Measurements from ENCODE around the gene RGL3. TPM values are rescaled to one million over a fixed set of nuclear protein-coding genes. Genes with fewer than 3 reads are reported as not detected.

Gene RGL3
- total and polyA plus RNA-seq, 10 of the 15 experiments (the other 5 are each of a cell fraction or from before 2014, with no cell fraction given) = not detected

- in situ Hi-C loops (cut with MboI) (no loop called here), intact Hi-C loops (cut with micrococcal nuclease; ENCODE audit: unreplicated experiment) (no loop called here)
- Histone ChIP-seq H3K79me2 (ENCODE audit: control insufficient read depth, insufficient read depth, low read length) (no peaks in the 10 kb centered on the region), H3K36me3 (ENCODE audit: control insufficient read depth in 2 of 2, insufficient read depth in 2 of 2, low read length in 1 of 2) (peaks cover 0 to 14% of the 10 kb centered on the region in 2 experiments; a peak in 2 of 4 replicates), H4K20me1 (ENCODE audit: control insufficient read depth, insufficient read depth) (no peaks in the 10 kb centered on the region), H3K27me3 (replicated peaks in 1 of 2; ENCODE audit: control insufficient read depth in 2 of 2, insufficient read depth in 2 of 2, low read length in 1 of 2) (no peaks in the 10 kb centered on the region), H3K4me2 (ENCODE audit: control insufficient read depth, insufficient read depth) (no peak overlapping the region), H3K4me3 (no peak overlapping the region), H2AFZ (ENCODE audit: control insufficient read depth, low read depth, low read length) (no peak overlapping the region), H3K9me3 (replicated peaks; ENCODE audit: control insufficient read depth, insufficient read depth, low read length) (no peaks in the 10 kb centered on the region), H3K4me1 (ENCODE audit: control insufficient read depth, insufficient read depth, low read length) (0 out of 2 replicates have a peak, but pooled peaks cover 4% of the 10 kb centered on the region), H3K9ac (ENCODE audit: control insufficient read depth, insufficient read depth, low read length) (no peak overlapping the region), H3K27ac (ENCODE audit: control insufficient read depth, insufficient read depth) (no peak overlapping the region)
- BruUV-seq (replicated peaks) = no TSS peak
- no peak for DNase-seq (ENCODE audit: low read depth, low spot score)
- ChIA-PET POLR2A (interaction anchor here (0.6 to 1.7 kb wide), 6 partner anchors 11 to 512 kb away, joined by 3 to 9 read pairs (median 4); no protein-coding TSS in a partner anchor), SMC1A (ENCODE audit: uncharacterized antibody, unreplicated experiment) (interaction anchor here (0.8 to 1.6 kb wide), 5 partner anchors 29 to 157 kb away, joined by 3 to 7 read pairs (median 7); partner anchors contain the start of gene SWSAP1), RAD21 (ENCODE audit: unreplicated experiment) (interaction anchor here (0.6 to 2.3 kb wide), 10 partner anchors 16 to 129 kb away, joined by 3 to 19 read pairs (median 3); partner anchors contain the start of genes EPOR and PRKCSH), CTCF (interaction anchor here (0.6 to 1.8 kb wide), 9 partner anchors 8 to 77 kb away, joined by 3 to 14 read pairs (median 8); partner anchors contain the start of genes ODAD3, PRKCSH and SWSAP1)
- WGBS (ENCODE audit: insufficient coverage, insufficient replicate concordance, low lambda C conversion rate, missing lambda C conversion rate) = 19% methylated on average over 7 of the region's 13 CpGs
- ATAC-seq = no peak
- no peak for FAIRE-seq
- TF ChIP-seq ZNF384 (IDR thresholded peaks at IDR 0.05; ENCODE audit: borderline replicate concordance, low read depth, low read length) (peak; percentile 40; the same call in 1 of the 2 replicates), ESRRA (IDR thresholded peaks at IDR 0.05; ENCODE audit: low read length) (no peak), POLR2AphosphoS2 (IDR thresholded peaks at IDR 0.05; ENCODE audit: low read depth, low read length) (no peak)
Observed at GRCh38 chr19:11451327-11451870, 32.3 kb upstream of the RGL3 start.

- Histone ChIP-seq H3K27me3 (replicated peaks in 1 of 2; ENCODE audit: control insufficient read depth in 2 of 2, insufficient read depth in 2 of 2, low read length in 1 of 2) (no peaks in the 10 kb centered on the region), H3K27ac (ENCODE audit: control insufficient read depth, insufficient read depth) (peak overlapping the region; percentile 18; the same call in 1 of the 2 replicates), H3K4me2 (ENCODE audit: control insufficient read depth, insufficient read depth) (no peak overlapping the region), H3K9me3 (replicated peaks; ENCODE audit: control insufficient read depth, insufficient read depth, low read length) (no peaks in the 10 kb centered on the region), H3K4me3 (no peak overlapping the region), H2AFZ (ENCODE audit: control insufficient read depth, low read depth, low read length) (no peak overlapping the region), H3K79me2 (ENCODE audit: control insufficient read depth, insufficient read depth, low read length) (no peaks in the 10 kb centered on the region), H3K9ac (ENCODE audit: control insufficient read depth, insufficient read depth, low read length) (no peak overlapping the region), H3K4me1 (ENCODE audit: control insufficient read depth, insufficient read depth, low read length) (0 out of 2 replicates have a peak, but pooled peaks cover 4% of the 10 kb centered on the region), H3K36me3 (ENCODE audit: control insufficient read depth in 2 of 2, insufficient read depth in 2 of 2, low read length in 1 of 2) (peaks cover 0 to 21% of the 10 kb centered on the region in 2 experiments; a peak in 2 of 4 replicates), H4K20me1 (ENCODE audit: control insufficient read depth, insufficient read depth) (no peaks in the 10 kb centered on the region)
- DNase-seq (ENCODE audit: low read depth, low spot score) (no peak), ATAC-seq (no peak), FAIRE-seq (no peak)
- ChIA-PET RAD21 (ENCODE audit: unreplicated experiment) (interaction anchor here (1.0 to 2.3 kb wide), 2 partner anchors 70 to 243 kb away, joined by 4 to 5 read pairs; no protein-coding TSS in a partner anchor), POLR2A (interaction anchor here (0.5 to 1.7 kb wide), 5 partner anchors 29 to 496 kb away, joined by 3 to 7 read pairs (median 5); no protein-coding TSS in a partner anchor), SMC1A (ENCODE audit: uncharacterized antibody, unreplicated experiment) (interaction anchor here (1.5 kb wide), 1 partner anchor 74 kb away, joined by 4 read pairs; no protein-coding TSS in a partner anchor), CTCF (interaction anchor here (0.6 to 3.1 kb wide), 3 partner anchors 70 to 86 kb away, joined by 3 to 10 read pairs (median 5); no protein-coding TSS in a partner anchor)
- in situ Hi-C loops (cut with MboI) (no loop called here), intact Hi-C loops (cut with micrococcal nuclease; ENCODE audit: unreplicated experiment) (no loop called here)
- 90% methylated on average over 21 of the region's 21 CpGs for WGBS (ENCODE audit: insufficient coverage, insufficient replicate concordance, low lambda C conversion rate, missing lambda C conversion rate)
- BruUV-seq (replicated peaks) = TSS peak; percentile 72
- TF ChIP-seq RAD51 (IDR thresholded peaks at IDR 0.05) (no peak), ZBTB11 (CRISPR knock-in tag; IDR thresholded peaks at IDR 0.05) (no peak), YY1 (IDR thresholded peaks at IDR 0.05; ENCODE audit: low read depth, low read length) (no peak), TAF1 (IDR thresholded peaks at IDR 0.05; ENCODE audit: borderline replicate concordance, low read depth, low read length) (no peak), MYB (IDR thresholded peaks at IDR 0.05; ENCODE audit: borderline replicate concordance, low read depth, low read length) (no peak), ZNF207 (IDR thresholded peaks at IDR 0.05; ENCODE audit: borderline replicate concordance) (no peak), GATAD2B (conservative IDR thresholded peaks at IDR 0.05; ENCODE audit: low read depth) (no peak), NR2C1 (IDR thresholded peaks at IDR 0.05) (no peak), MTA3 (IDR thresholded peaks at IDR 0.05; ENCODE audit: borderline replicate concordance, low read length) (no peak)
Observed at GRCh38 chr19:11450570-11451326, 31.6 kb upstream of the RGL3 start.

Data from GM12878 (cell line).